Adrenal gland (tissue), 19 donors: ENCODE data around the gene SREBF2. TPM values are rescaled to one million over a fixed set of nuclear protein-coding genes. Genes with fewer than 3 reads are reported as not detected.
A peak's percentile ranks its signal among the peaks of the same experiment; 100 is the strongest.

Experiments
- DNase-seq, 7 donors: peaks; one replicate each; pipeline ENCODE4 v3.0.0-alpha.2; 2019 to 2020
- H3K27ac ChIP-seq, 5 donors: fragments of 200-600 bp; sonication (generic) in 4 of 5; 1 replicate in 3 of 5; 2 replicates in 2 of 5; pipeline versions ENCODE4 v1.5.1 to v1.8.0; 2016 to 2020; ENCODE audit warnings: mild to moderate bottlenecking in 1 of 5
- H3K27me3 ChIP-seq: fragments of 200-600 bp; 2 replicates; pipeline ENCODE4 v1.8.0; 2021
- H3K36me3 ChIP-seq, 2 donors: fragments of 200-600 bp; replicated peaks in 1 of 2; 1 replicate in 1 of 2; 2 replicates in 1 of 2; pipeline versions ENCODE4 v1.5.1 to v1.8.0; 2018 to 2022
- H3K4me1 ChIP-seq, 2 donors: fragments of 200-600 bp; replicated peaks in 1 of 2; 1 replicate in 1 of 2; 2 replicates in 1 of 2; pipeline versions ENCODE4 v1.5.1 to v1.8.0; 2018 to 2021
- H3K4me3 ChIP-seq, 4 donors: fragments of 200-600 bp; sonication (generic) in 3 of 4; one replicate each; pipeline ENCODE4 v1.5.1; 2016 to 2018
- H3K9me3 ChIP-seq, 3 donors: fragments of 200-600 bp; sonication (generic) in 1 of 3; replicated peaks in 1 of 3; 1 replicate in 2 of 3; 2 replicates in 1 of 3; pipeline versions ENCODE4 v1.5.1 to v1.8.0; 2016 to 2021
- CTCF ChIP-seq, 6 experiments: fragments of 450-650 bp in 4 of 6; fragments of 200-600 bp in 2 of 6; sonication (generic) in 1 of 6; IDR thresholded peaks; 1 replicate in 5 of 6; 2 replicates in 1 of 6; pipeline versions ENCODE4 v1.5.1 to v1.8.0; 2016 to 2021; ENCODE audit warnings: antibody characterized with exemption in 6 of 6, mild to moderate bottlenecking in 2 of 6, moderate library complexity in 1 of 6
- POLR2A ChIP-seq, 2 donors: fragments of 450-650 bp; IDR thresholded peaks; one replicate each; pipeline ENCODE4 v1.6.1; 2017; ENCODE audit warnings: antibody characterized with exemption in 2 of 2, mild to moderate bottlenecking in 2 of 2, moderate library complexity in 1 of 2
- WGBS, 4 donors: extraction: QIAGEN DNeasy Blood & Tissue Kit in 2 of 4; methylation state at CpG; one replicate each; pipeline versions ENCODE4 v1.1.5 to v1.1.7; 2013 to 2017; 5-methylcytosine and 5-hydroxymethylcytosine counted together
- intact Hi-C, 2 donors: fragments of 100-400 bp; cut with DNase I; formaldehyde crosslinking; loops; one replicate each; pipeline versions ENCODE4 v1.14.1 to v1.15.0; 2022 to 2023
- long read RNA-seq, 10 donors: library from polyadenylated mRNA in 3 of 10; unstranded in 2 of 10; stranded (forward) in 1 of 10; transcript quantifications; one replicate each; pipeline ENCODE4 v2.0.0 and lab custom pipeline, GENCODE V29; 2021 to 2026
- polyA plus RNA-seq, 3 donors: library from polyadenylated mRNA; stranded (reverse); fragments of 200-250 nt in 2 of 3; fragments of 350-450 nt in 1 of 3; fragmentation: Illumina TruSeq in 1 of 3; extraction: RNeasy Lipid Tissue Mini Kit (QIAGEN cat#74804) in 1 of 3; gene quantifications; one replicate each; pipeline ENCODE4 v1.2.3, GENCODE V29; 2013 to 2014
- total RNA-seq, 9 donors: library from RNA; depleted of rRNA in 4 of 9; stranded (reverse); fragments of >200 nt in 4 of 9; fragments of 120-200 nt in 1 of 9; fragmentation: NEBNext Ultra II Directional in 1 of 9; extraction: Animal tissue kit (Norgen Biotek cat#: 25700) in 1 of 9; gene quantifications; one replicate each; pipeline versions ENCODE4 v1.1.0 to v1.2.4, GENCODE V29; 2013 to 2023
- donor health status: healthy with polysubstance abuse.
- donor health status: Bipolar disorder and iron deficiency.
- donor health status: DM: yes; HTN: yes; CAD: no.
- donor health status: DM: no; HTN: no; CAD: no.
- donor health status: DM: no; HTN: no; CAD: no.
- donor health status: DM: yes; HTN: yes; CAD: no.

Gene SREBF2
- total RNA-seq: 100 to 1,000 TPM in 8 of 9 donors, 10 to 100 TPM in 1; 67.5 to 263 (median 152) TPM
- polyA plus RNA-seq: 100 to 1,000 TPM in 2 of 3 donors, 10 to 100 TPM in 1; 85.7 to 209 (median 104) TPM
- long read RNA-seq, donor 1, full-length matches to known transcripts: 16 of 183 reads
- long read RNA-seq, donor 1, partial matches to known transcripts: 167 of 183 reads
- long read RNA-seq, donor 1, other reads (novel, unspliced or antisense): 0 of 183 reads
- long read RNA-seq, donor 2, full-length matches to known transcripts: 17 of 228 reads
- long read RNA-seq, donor 2, partial matches to known transcripts: 211 of 228 reads
- long read RNA-seq, donor 2, other reads (novel, unspliced or antisense): 0 of 228 reads
- long read RNA-seq, donor 3, full-length matches to known transcripts: 6 of 141 reads
- long read RNA-seq, donor 3, partial matches to known transcripts: 135 of 141 reads
- long read RNA-seq, donor 3, other reads (novel, unspliced or antisense): 0 of 141 reads
- long read RNA-seq, donor 4, full-length matches to known transcripts: 5 of 28 reads
- long read RNA-seq, donor 4, partial matches to known transcripts: 21 of 28 reads
- long read RNA-seq, donor 4, other reads (novel, unspliced or antisense): 2 of 28 reads
- long read RNA-seq, donor 5, full-length matches to known transcripts: 318 of 463 reads
- long read RNA-seq, donor 5, partial matches to known transcripts: 103 of 463 reads
- long read RNA-seq, donor 5, other reads (novel, unspliced or antisense): 42 of 463 reads
- long read RNA-seq, donor 6, full-length matches to known transcripts: 2 of 20 reads
- long read RNA-seq, donor 6, partial matches to known transcripts: 4 of 20 reads
- long read RNA-seq, donor 6, other reads (novel, unspliced or antisense): 14 of 20 reads
- long read RNA-seq, donor 7, full-length matches to known transcripts: 4 of 67 reads
- long read RNA-seq, donor 7, partial matches to known transcripts: 63 of 67 reads
- long read RNA-seq, donor 7, other reads (novel, unspliced or antisense): 0 of 67 reads
- long read RNA-seq, donor 8, full-length matches to known transcripts: 40 of 218 reads
- long read RNA-seq, donor 8, partial matches to known transcripts: 178 of 218 reads
- long read RNA-seq, donor 8, other reads (novel, unspliced or antisense): 0 of 218 reads
- long read RNA-seq, donor 9, full-length matches to known transcripts: 8 of 110 reads
- long read RNA-seq, donor 9, partial matches to known transcripts: 102 of 110 reads
- long read RNA-seq, donor 9, other reads (novel, unspliced or antisense): 0 of 110 reads
- long read RNA-seq, donor 10, full-length matches to known transcripts: 9 of 55 reads
- long read RNA-seq, donor 10, partial matches to known transcripts: 46 of 55 reads
- long read RNA-seq, donor 10, other reads (novel, unspliced or antisense): 0 of 55 reads

- Histone ChIP-seq H3K9me3 (no peaks in the 10 kb centered on the region), H3K4me1 (peaks cover 26 to 42% of the 10 kb centered on the region in 2 donors), H3K27me3 (no peaks in the 10 kb centered on the region), H3K4me3 (peak within 1 kb of the TSS; percentile 26 to 91 (median 69)), H3K36me3 (peaks cover 0 to 20% of the 10 kb centered on the region in 2 donors), H3K27ac (peak within 1 kb of the TSS; percentile 87 to 99 (median 96))
- 0 to 1% (median 0%) methylated on average over 5 to 75 of the region's 75 CpGs for WGBS, 4 donors
- intact Hi-C loops: no loop called here
- DNase-seq: peak; percentile 100
- peak in 2 of 6 experiments; percentile 9 to 14 for TF ChIP-seq CTCF (IDR thresholded peaks at IDR 0.05)
- TF ChIP-seq POLR2A (IDR thresholded peaks at IDR 0.05): peak; percentile 75 to 88
These were observed at the start of gene SREBF2 for GRCh38 chr22:41832553-41833368. TSS of gene SREBF2 (plus strand) at chr22:41833105. CDS start at chr22:41833271, 166 bp downstream.

- TF ChIP-seq POLR2A (IDR thresholded peaks at IDR 0.05) (no peak), CTCF (IDR thresholded peaks at IDR 0.05) (no peak)
- Histone ChIP-seq H3K27ac (no peak overlapping the region), H3K36me3 (no peaks in the 10 kb centered on the region), H3K4me1 (no peaks in the 10 kb centered on the region), H3K9me3 (no peaks in the 10 kb centered on the region), H3K4me3 (no peak overlapping the region), H3K27me3 (no peaks in the 10 kb centered on the region)
- DNase-seq: no peak
- WGBS, 4 donors: 82 to 88% (median 86%) methylated on average over 2 of the region's 2 CpGs
- intact Hi-C loops: no loop called here
These were observed 45.6 kb upstream of the SREBF2 start for GRCh38 chr22:41787331-41787730.

- Histone ChIP-seq H3K4me1 (no peaks in the 10 kb centered on the region), H3K9me3 (no peaks in the 10 kb centered on the region), H3K27me3 (no peaks in the 10 kb centered on the region), H3K27ac (no peak overlapping the region), H3K4me3 (no peak overlapping the region), H3K36me3 (no peaks in the 10 kb centered on the region)
- no peak for DNase-seq
- no peak for TF ChIP-seq POLR2A (IDR thresholded peaks at IDR 0.05)
- no peak for TF ChIP-seq CTCF (IDR thresholded peaks at IDR 0.05)
- 92 to 100% (median 96%) methylated on average over 3 of the region's 3 CpGs for WGBS, 4 donors
- intact Hi-C loops: no loop called here
These were observed 39.0 kb upstream of the SREBF2 start for GRCh38 chr22:41793871-41794270.
